ENCODE data around the gene CD99L2.

GRCh38 chrX:150854856-150855255 lies 43.6 kb downstream of the CD99L2 start:
- TF ChIP-seq POLR2A (IDR thresholded peaks at IDR 0.05) (no peak), CTCF (IDR thresholded peaks at IDR 0.05) (no peak)

Measured in uterus (tissue), 2 donors.